ENCODE data around the gene PXDC1. TPM values are rescaled to one million over a fixed set of nuclear protein-coding genes. Genes with fewer than 3 reads are reported as not detected.
A peak's percentile ranks its signal among the peaks of the same experiment; 100 is the strongest.
"Not testable (repeated sequence)": the region's sequence is repeated elsewhere in the genome, so short reads cannot be mapped to it uniquely, and the experiment has no call there.

Gene PXDC1
- total RNA-seq, 1 donor from 2014 or later: 48.3 TPM

GRCh38 chr6:3701631-3702030 is 49.9 kb downstream of the PXDC1 start:
- intact Hi-C loops (cut with DNase I): no loop called here
- ATAC-seq: no peak
- no peak for DNase-seq (ENCODE audit: low spot score)

DNA sequence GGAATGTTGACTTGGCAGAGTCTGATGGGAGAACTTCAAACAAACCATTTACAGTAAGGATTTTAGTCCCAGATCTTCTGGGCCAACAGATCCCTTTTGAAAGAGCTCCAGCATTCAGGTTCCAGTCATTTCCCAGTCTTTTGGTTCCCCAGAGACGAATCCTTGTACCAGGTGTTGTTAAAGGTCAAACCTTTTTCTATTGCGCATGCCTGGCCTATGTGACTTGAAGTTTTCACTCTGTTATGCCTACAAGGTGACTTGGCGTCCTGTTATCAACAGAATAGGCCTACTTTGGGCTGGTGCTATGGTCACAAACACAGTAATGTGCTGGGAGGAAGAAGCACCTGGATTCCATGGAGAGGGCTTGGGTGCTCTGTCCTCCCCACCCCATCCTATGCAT is 52.3 kb downstream of the PXDC1 start:
- ATAC-seq (no peak), DNase-seq (ENCODE audit: low spot score) (no peak)
- intact Hi-C loops (cut with DNase I): no loop called here

DNA sequence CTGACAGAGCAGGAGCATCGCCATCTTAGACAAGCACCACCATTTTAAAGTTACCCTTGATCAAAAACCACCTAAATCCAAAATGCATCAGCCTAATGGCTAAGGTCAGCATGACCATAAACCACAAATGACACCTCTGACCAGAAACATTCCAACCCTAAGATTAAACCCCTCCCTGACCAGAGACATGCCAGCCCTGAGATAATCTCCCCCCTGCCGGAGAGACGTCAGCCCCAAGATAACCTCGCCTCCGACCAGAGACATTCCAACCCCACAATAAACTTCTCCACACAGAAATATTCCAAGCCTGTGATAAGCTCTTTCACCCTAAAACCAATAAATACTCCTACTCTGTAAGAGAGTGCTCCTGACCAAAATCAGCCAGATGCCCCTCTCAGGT is 53.5 kb downstream of the PXDC1 start:
- no peak for ATAC-seq
- intact Hi-C loops (cut with DNase I): no loop called here
- no peak for DNase-seq (ENCODE audit: low spot score)

DNA sequence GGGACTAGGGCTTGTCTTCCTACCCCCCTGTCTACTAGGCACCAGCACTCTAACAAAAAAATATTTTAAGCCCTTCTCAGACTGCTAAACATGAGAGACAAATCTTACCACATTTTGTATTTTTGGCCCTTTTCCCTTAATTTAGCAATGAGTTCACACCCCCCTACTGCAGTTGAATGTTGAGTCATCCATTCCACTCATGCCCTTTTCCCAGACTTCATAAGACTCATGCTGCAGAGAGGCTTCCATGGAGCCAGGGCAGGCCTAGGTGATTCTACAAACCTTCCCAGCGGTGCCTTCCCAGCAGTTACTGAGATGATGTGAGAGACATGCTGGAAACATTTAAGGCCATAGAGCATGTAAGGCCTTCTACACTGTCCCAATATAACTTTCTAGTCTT is 53.9 kb downstream of the PXDC1 start:
- DNase-seq (ENCODE audit: low spot score) (no peak), ATAC-seq (peak; percentile 91)
- intact Hi-C loops (cut with DNase I): no loop called here

GRCh38 chr6:3696525-3697088 is 54.9 kb downstream of the PXDC1 start:
- DNase-seq (ENCODE audit: low spot score): no peak
- intact Hi-C loops (cut with DNase I): no loop called here
- ATAC-seq: no peak

DNA sequence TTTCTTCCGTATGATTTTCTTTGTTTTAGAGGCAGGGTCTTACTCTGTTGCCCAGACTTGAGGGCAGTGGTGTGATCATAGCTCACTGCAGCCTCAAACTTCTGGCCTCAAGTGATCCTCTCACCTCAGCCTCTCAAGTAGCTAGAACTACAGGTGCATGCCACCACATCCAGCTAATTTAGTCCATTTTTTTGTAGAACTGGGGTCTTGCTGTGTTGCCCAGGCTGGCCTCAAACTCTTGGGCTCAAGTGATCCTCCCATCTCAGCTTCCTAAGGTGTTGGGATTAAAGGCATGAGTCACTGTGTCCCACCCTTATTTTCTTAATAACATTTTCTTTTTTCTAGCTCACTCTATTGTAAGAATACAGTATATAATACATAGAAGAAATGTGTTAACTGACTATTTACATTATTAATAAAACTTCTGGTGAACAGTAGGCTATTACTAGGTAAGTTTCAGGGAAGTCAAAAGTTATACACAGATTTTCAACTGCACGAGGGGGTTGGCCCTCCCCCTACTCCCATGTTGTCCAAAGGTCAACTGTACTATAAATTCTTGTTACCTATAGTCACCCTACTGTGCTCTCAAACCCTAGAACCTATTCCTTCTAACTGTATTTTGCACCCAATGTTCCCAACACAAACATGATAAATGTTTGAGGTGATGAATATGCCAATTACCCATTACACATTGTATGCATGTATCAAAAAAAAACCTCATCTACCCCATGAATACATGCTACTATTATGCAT is 56.3 kb downstream of the PXDC1 start:
- intact Hi-C loops (cut with DNase I): no loop called here
- ATAC-seq (no peak), DNase-seq (ENCODE audit: low spot score) (no peak)

DNA sequence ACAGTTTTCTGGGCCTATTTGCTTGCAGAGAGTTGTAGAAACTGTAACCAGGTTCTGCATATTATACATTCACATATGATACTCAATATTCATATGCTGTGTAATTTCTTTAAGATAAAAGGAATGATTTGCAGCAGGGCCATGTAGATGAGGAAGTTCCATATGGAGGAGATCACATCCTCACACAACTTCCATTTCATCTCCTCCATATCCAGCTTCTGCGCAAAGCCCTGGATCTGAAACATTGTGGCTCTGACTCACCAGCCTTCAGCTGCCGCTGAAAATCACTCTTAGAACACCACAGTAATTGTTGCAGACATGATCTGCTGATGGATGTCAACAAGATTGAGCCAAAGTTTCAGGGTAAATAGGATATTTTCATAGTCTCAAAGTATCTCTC is 57.7 kb downstream of the PXDC1 start:
- DNase-seq (ENCODE audit: low spot score): no peak
- intact Hi-C loops (cut with DNase I): no loop called here
- ATAC-seq: no peak

- intact Hi-C loops (cut with DNase I): no loop called here
- DNase-seq (ENCODE audit: low spot score) (no peak), ATAC-seq (no peak)
Measured at GRCh38 chr6:3690506-3690905, 61.0 kb downstream of the PXDC1 start.

DNA sequence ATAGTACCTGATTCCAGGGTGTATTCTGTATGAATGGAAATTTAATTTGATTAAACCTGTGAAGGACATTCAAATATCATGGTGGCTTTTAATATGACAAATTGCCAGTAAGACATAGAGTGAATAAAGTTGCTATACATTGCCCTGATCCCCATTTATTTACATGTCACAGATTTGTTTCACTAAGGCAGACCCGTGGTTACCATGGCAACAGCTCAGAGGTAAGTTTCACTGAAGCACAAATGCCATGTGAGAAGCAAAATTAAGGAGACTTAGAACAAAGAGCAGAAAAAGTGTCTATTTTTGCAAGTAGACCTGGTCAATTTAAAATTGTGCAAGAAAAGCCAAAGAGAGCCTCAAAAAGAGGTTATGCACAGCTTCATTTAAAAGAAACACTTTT is 63.7 kb downstream of the PXDC1 start:
- intact Hi-C loops (cut with DNase I): no loop called here
- ATAC-seq (no peak), DNase-seq (ENCODE audit: low spot score) (no peak)

- ATAC-seq (no peak), DNase-seq (ENCODE audit: low spot score) (no peak)
- intact Hi-C loops (cut with DNase I): no loop called here
Measured at GRCh38 chr6:3683331-3683730, 68.2 kb downstream of the PXDC1 start.

GRCh38 chr6:3678946-3679345 is 72.6 kb downstream of the PXDC1 start:
- intact Hi-C loops (cut with DNase I): no loop called here
- DNase-seq (ENCODE audit: low spot score): no peak
- no peak for ATAC-seq

DNA sequence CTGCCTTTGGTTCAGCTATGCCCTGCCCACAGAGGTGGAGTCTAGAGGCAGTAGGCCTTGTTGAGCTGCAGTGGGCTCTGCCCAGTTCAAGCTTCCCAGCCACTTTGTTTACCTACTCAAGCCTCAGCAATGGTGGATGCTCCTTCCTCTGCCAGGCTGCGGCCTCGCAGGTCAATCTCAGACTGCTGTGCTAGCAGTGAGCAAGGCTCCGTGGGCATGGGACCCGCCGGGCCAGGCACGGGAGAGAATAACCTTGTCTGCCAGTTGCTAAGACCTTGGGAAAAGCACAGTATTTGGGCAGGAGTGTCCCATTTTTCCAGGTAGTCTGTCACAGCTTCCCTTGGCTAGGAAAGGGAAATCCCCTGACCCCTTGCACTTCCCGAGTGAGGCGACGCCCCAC is 73.8 kb downstream of the PXDC1 start:
- ATAC-seq; DNase-seq (ENCODE audit: low spot score); intact Hi-C loops (cut with DNase I): not testable (repeated sequence)

DNA sequence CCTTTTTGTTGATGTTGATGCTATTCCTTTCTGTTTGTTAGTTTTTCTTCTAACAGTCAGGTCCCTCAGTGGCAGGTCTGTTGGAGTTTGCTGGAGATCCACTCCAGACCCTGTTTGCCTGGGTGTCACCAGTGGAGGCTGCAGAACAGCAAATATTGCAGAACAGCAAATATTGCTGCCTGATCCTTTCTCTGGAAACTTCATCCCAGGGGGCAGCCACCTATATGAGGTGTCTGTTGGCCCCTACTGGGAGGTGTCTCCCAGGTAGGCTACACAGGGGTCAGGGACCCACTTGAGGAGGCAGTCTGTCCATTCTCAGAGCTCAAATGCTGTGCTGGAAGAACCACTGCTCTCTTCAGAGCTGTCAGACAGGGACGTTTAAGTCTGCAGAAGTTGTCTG is 74.2 kb downstream of the PXDC1 start:
- not testable (repeated sequence) for DNase-seq (ENCODE audit: low spot score)

More for the DNA sequence above, 74.2 kb downstream of the PXDC1 start:
- ATAC-seq; intact Hi-C loops (cut with DNase I): not testable (repeated sequence)

Other genes with a start within 250 kb of the PXDC1 start
- 9.6 TPM for gene FAM50B, start 97.7 kb upstream of the PXDC1 start, total RNA-seq